Activated naive CD4-positive, alpha-beta T cell treated with anti-CD3 and anti-CD28 coated beads, Interleukin-2, amount 50 U/mL, for 24 hours (primary cell): ENCODE measurements around the gene RPS19.
"Not testable (repeated sequence)": the region's sequence is repeated elsewhere in the genome, so short reads cannot be mapped to it uniquely, and the experiment has no call there.

ENCODE experiments used
- H3K27ac Mint-ChIP-seq: one replicate; pipeline ENCODE4 v1.8.0; 2021; ENCODE audit warnings: mild to moderate bottlenecking, mixed read lengths
- H3K27me3 Mint-ChIP-seq: one replicate; pipeline ENCODE4 v1.8.0; 2021; ENCODE audit warnings: mixed read lengths
- H3K36me3 Mint-ChIP-seq: one replicate; pipeline ENCODE4 v1.8.0; 2021; ENCODE audit warnings: mixed read lengths
- H3K4me1 Mint-ChIP-seq: one replicate; pipeline ENCODE4 v1.8.0; 2021; ENCODE audit warnings: mixed read lengths
- H3K4me3 Mint-ChIP-seq: one replicate; pipeline ENCODE4 v1.8.0; 2021; ENCODE audit warnings: mild to moderate bottlenecking, mixed read lengths
- H3K9me3 Mint-ChIP-seq: one replicate; pipeline ENCODE4 v1.8.0; 2021; ENCODE audit warnings: mixed read lengths

Gene RPS19

DNA sequence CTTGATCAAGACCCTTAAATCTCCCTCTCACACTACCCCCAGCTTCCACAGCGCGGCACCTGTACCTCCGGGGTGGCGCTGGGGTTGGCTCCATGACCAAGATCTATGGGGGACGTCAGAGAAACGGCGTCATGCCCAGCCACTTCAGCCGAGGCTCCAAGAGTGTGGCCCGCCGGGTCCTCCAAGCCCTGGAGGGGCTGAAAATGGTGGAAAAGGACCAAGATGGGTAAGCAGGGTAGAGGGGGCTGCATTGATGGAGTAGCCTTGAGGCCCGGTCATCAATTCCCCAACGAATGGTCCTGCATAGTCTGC lies 8.9 kb downstream of the RPS19 start:
- H3K27ac Mint-ChIP-seq, result peak overlapping the region; percentile 76
- H3K36me3 Mint-ChIP-seq, result peaks cover 19% of the 10 kb centered on the region
- no peaks in the 10 kb centered on the region for H3K9me3 Mint-ChIP-seq
- no peaks in the 10 kb centered on the region for H3K27me3 Mint-ChIP-seq
- peaks cover 69% of the 10 kb centered on the region for H3K4me1 Mint-ChIP-seq
- peak overlapping the region; percentile 64 for H3K4me3 Mint-ChIP-seq

GRCh38 chr19:41869374-41869955 lies 9.4 kb downstream of the RPS19 start:
- H3K4me1 Mint-ChIP-seq, result peaks cover 67% of the 10 kb centered on the region
- no peaks in the 10 kb centered on the region for H3K9me3 Mint-ChIP-seq
- H3K4me3 Mint-ChIP-seq, result peak overlapping the region; percentile 30
- peaks cover 16% of the 10 kb centered on the region for H3K36me3 Mint-ChIP-seq
- peak overlapping the region; percentile 69 for H3K27ac Mint-ChIP-seq
- no peaks in the 10 kb centered on the region for H3K27me3 Mint-ChIP-seq

GRCh38 chr19:41870401-41870873 lies 10.4 kb downstream of the RPS19 start:
- H3K36me3 Mint-ChIP-seq, result peaks cover 16% of the 10 kb centered on the region
- no peaks in the 10 kb centered on the region for H3K9me3 Mint-ChIP-seq
- peaks cover 69% of the 10 kb centered on the region for H3K4me1 Mint-ChIP-seq
- H3K27me3 Mint-ChIP-seq, result no peaks in the 10 kb centered on the region
- H3K4me3 Mint-ChIP-seq, result peak overlapping the region; percentile 72
- peak overlapping the region; percentile 69 for H3K27ac Mint-ChIP-seq

DNA sequence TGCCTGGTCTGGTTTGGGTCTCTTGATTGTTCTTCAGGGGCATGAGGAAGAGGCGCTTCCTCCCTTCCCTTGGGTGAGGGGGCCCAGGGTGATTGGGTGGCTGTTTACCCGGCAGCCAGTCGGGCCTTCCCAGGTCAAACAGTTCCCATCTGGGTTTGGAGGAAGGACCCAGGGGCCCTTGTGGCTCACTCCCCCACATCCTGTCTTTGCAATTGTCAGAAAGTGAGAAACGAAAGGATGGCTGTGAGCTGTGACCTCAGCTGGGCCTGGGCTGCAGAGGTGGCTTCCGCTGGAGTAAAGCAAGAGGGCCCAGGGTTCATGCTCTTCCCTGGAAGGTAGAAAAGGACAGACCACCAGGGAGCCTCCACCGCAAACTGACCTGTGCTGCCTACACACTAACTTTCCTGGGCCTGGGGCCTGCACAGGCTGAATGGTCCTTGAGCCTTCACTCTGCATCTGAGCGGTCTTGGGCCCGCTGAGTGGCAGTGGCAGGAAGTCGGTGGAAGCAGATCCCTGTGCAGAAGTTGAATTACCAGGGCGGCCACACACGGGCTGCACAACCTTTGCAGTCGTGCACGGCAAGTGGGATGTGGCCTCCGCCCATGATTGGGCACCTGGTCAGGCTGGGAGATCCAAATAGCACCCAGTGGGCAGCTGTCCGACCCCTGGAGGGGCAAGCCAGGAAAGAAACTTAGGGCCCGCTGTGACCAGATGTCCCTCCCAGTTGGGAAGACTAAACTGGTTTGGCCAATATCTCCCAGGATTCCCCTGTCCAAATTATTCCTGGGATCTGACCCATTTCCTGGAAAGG lies 11.7 kb downstream of the RPS19 start:
- Mint-ChIP-seq H3K27me3 (no peaks in the 10 kb centered on the region), H3K4me1 (peaks cover 73% of the 10 kb centered on the region), H3K36me3 (peaks cover 15% of the 10 kb centered on the region), H3K9me3 (no peaks in the 10 kb centered on the region), H3K4me3 (peak overlapping the region; percentile 79), H3K27ac (peak overlapping the region; percentile 90)

DNA sequence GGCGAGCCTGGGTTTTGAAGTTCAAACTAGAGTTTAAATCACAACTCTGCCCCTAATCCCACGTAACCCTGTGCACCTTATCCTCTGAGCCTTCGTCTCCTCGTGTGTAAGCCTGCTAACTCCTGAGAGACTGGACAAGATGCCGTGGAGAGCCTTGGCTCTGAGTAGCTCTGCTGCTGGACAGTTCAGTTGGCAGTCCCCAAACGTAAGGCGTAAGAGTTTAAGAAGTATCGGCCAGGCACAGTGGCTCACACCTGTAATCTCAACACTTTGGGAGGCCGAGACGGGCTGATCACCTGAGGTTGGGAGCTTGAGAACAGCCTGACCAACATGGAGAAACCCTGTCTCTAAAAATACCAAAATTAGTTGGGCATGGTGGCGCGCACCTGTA lies 12.3 kb downstream of the RPS19 start:
- no peaks in the 10 kb centered on the region for H3K27me3 Mint-ChIP-seq
- H3K27ac Mint-ChIP-seq, result peak overlapping the region; percentile 89
- H3K9me3 Mint-ChIP-seq, result no peaks in the 10 kb centered on the region
- H3K4me1 Mint-ChIP-seq, result peaks cover 79% of the 10 kb centered on the region
- H3K4me3 Mint-ChIP-seq, result peak overlapping the region; percentile 57
- peaks cover 15% of the 10 kb centered on the region for H3K36me3 Mint-ChIP-seq

DNA sequence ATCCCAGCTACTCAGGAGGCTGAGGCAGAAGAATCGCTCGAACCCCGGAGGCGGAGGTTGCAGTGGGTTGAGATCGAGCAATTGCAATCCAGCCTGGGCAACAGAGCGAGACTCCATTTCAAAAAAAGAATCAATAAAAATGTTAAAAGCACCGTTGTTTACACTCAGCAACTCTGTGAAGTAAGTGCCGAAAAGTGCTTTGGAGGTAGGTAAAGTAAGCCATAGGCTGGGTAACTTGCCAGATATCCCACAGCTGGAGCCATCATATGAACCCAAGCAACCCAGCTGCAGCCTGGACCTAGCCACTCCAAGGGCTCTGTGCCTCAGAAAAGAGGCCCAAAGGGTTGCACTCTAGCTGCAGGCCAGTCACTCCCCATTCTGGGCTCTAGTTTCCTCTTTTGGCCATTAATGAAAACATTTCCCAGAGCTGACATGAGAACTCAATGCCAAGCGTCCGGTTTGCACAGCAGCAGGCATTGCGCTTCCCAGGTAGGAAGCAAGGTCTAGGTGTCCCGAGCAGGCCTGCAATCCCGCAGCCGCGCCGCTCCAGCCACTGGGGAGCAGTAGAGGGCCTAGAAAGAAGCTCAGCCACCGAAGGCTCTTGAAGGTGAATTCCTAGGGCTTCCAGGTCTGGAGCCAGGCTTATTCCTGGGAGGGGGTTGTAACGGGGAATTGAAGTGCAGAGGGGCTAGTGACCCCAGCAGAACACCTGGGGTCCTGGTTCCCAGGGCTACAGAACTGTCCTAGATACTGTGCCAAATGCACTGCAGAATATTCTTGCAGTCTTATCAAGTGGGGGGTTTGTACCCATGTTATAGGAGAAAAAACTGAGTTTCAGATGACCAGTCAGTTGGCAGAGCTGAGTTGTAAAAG lies 13.0 kb downstream of the RPS19 start:
- Mint-ChIP-seq H3K4me3 (peak overlapping the region; percentile 58), H3K27me3 (no peaks in the 10 kb centered on the region), H3K27ac (peak overlapping the region; percentile 89), H3K4me1 (peaks cover 80% of the 10 kb centered on the region), H3K9me3 (no peaks in the 10 kb centered on the region), H3K36me3 (peaks cover 12% of the 10 kb centered on the region)

DNA sequence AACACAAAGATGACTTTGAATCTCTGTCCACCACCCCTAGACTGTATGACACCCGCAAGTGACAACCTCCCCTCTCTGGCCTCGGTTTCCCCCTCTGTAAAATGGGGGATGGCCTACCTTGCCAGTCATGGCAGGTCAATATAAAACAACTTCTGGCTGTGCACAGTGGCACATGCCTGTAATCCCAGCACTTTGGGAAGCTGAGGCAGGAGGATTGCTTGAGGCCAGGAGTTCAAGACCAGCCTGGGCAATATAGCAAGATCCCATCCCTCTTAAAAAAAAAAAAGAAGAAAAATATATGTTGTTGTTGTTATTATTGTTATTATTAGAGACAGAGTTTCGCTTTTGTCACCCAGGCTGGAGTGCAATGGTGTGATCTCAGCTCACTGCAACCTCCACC lies 15.9 kb downstream of the RPS19 start:
- H3K27me3 Mint-ChIP-seq, H3K9me3 Mint-ChIP-seq, H3K36me3 Mint-ChIP-seq: not testable (repeated sequence)
- peaks cover 82% of the 10 kb centered on the region for H3K4me1 Mint-ChIP-seq
- peak overlapping the region; percentile 98 for H3K27ac Mint-ChIP-seq
- H3K4me3 Mint-ChIP-seq, result peak overlapping the region; percentile 63

- no peaks in the 10 kb centered on the region for H3K9me3 Mint-ChIP-seq
- H3K4me3 Mint-ChIP-seq, result peak within 1 kb of the TSS; percentile 30
- H3K36me3 Mint-ChIP-seq, result no peaks in the 10 kb centered on the region
- H3K4me1 Mint-ChIP-seq, result peaks cover 77% of the 10 kb centered on the region
- H3K27me3 Mint-ChIP-seq, result no peaks in the 10 kb centered on the region
- H3K27ac Mint-ChIP-seq, result peak within 1 kb of the TSS; percentile 74
Observed at GRCh38 chr19:41876847-41877832, 17.1 kb downstream of the RPS19 start, which contains the start of gene CD79A. Gene CD79A, plus strand, starts transcription at chr19:41877279. Its CDS starts 26 bp downstream, at chr19:41877305.

GRCh38 chr19:41877916-41878905 lies 18.2 kb downstream of the RPS19 start:
- Mint-ChIP-seq H3K9me3 (no peaks in the 10 kb centered on the region), H3K4me1 (peaks cover 73% of the 10 kb centered on the region)

DNA sequence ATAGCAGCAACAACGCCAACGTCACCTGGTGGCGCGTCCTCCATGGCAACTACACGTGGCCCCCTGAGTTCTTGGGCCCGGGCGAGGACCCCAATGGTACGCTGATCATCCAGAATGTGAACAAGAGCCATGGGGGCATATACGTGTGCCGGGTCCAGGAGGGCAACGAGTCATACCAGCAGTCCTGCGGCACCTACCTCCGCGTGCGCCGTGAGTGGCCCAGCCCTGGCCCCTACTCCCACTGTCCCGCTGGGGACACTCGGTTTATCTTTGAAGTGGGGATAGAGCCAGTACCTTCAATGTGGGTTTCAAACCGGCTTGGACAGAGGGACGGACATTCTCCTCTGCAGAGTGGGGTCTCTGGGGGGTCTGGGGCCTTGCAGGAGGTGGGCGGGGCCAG lies 19.0 kb downstream of the RPS19 start:
- Mint-ChIP-seq H3K36me3 (peaks cover 6% of the 10 kb centered on the region), H3K4me1 (peaks cover 70% of the 10 kb centered on the region), H3K27ac (peak overlapping the region; percentile 46), H3K9me3 (no peaks in the 10 kb centered on the region), H3K27me3 (no peaks in the 10 kb centered on the region), H3K4me3 (no peak overlapping the region)

More at GRCh38 chr19:41877916-41878905, 18.2 kb downstream of the RPS19 start:
- peak overlapping the region; percentile 30 for H3K4me3 Mint-ChIP-seq
- H3K36me3 Mint-ChIP-seq, result peaks cover 2% of the 10 kb centered on the region
- peak overlapping the region; percentile 74 for H3K27ac Mint-ChIP-seq
- no peaks in the 10 kb centered on the region for H3K27me3 Mint-ChIP-seq

DNA sequence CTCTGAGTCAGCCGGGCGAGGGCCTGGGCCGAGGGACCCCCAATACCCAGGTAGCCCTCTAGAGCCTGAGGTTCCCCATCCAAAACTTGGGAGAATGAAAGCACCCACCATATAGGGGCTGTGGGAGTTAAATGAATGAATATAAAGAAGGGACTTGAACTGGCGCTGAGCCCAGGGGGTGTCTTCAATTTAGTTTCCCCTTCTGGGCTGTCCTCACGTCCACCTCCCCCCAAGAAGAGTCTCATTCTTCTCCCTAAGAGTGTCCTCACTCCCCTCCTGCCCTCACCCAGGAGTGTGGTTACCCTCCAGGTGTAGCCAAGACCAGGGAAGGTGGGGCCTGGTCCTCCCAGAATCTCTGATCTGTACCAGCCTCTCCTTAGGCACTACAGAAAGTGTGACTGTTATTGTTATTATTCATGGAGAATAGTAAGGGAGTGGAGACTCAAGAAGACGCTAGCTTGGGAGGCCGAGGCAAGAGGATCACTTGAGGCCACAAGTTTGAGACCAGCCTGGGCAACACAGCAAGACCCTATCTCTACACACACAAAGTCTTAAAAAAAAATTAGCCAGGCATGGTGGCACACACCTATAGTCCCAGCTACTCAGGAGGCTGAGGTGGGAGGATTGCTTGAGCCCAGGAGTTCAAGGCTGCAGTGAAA lies 19.7 kb downstream of the RPS19 start:
- Mint-ChIP-seq H3K9me3 (no peaks in the 10 kb centered on the region), H3K27me3 (no peaks in the 10 kb centered on the region), H3K36me3 (peaks cover 6% of the 10 kb centered on the region), H3K4me3 (peak overlapping the region; percentile 39), H3K27ac (peak overlapping the region; percentile 93), H3K4me1 (peaks cover 67% of the 10 kb centered on the region)

- H3K4me1 Mint-ChIP-seq, result peaks cover 68% of the 10 kb centered on the region
- peak overlapping the region; percentile 39 for H3K4me3 Mint-ChIP-seq
- peak overlapping the region; percentile 93 for H3K27ac Mint-ChIP-seq
- H3K27me3 Mint-ChIP-seq, result no peaks in the 10 kb centered on the region
- peaks cover 6% of the 10 kb centered on the region for H3K36me3 Mint-ChIP-seq
- no peaks in the 10 kb centered on the region for H3K9me3 Mint-ChIP-seq
Observed at GRCh38 chr19:41880329-41880708, 20.3 kb downstream of the RPS19 start.
